Gastroesophageal sphincter (tissue), 4 donors: ENCODE data around the gene FCHO1. TPM values are rescaled to one million over a fixed set of nuclear protein-coding genes. Genes with fewer than 3 reads are reported as not detected.

Experiments used
- ATAC-seq: fragments of 150-250 bp; one replicate; pipeline ENCODE4 v1.9.1; 2016; ENCODE audit warnings: mild to moderate bottlenecking, moderate library complexity
- H3K27ac ChIP-seq, 4 donors: fragments of 200-600 bp; sonication (generic) in 3 of 4; 1 replicate in 3 of 4; 2 replicates in 1 of 4; pipeline ENCODE4 v1.5.1; 2016 to 2019
- H3K27me3 ChIP-seq: fragments of 200-600 bp; sonication (generic); one replicate; pipeline ENCODE4 v1.5.1; 2019
- H3K36me3 ChIP-seq, 2 donors: fragments of 200-600 bp; sonication (generic); one replicate each; pipeline ENCODE4 v1.5.1; 2019; ENCODE audit warnings: control low read depth in 1 of 2
- H3K4me1 ChIP-seq, 3 donors: fragments of 200-600 bp; sonication (generic); 1 replicate in 2 of 3; 2 replicates in 1 of 3; pipeline ENCODE4 v1.5.1; 2016 to 2019; ENCODE audit warnings: control low read depth in 2 of 3
- H3K4me3 ChIP-seq, 2 donors: fragments of 200-600 bp; sonication (generic); one replicate each; pipeline ENCODE4 v1.5.1; 2019; ENCODE audit warnings: mild to moderate bottlenecking in 1 of 2, moderate library complexity in 1 of 2
- H3K9me3 ChIP-seq, 3 donors: fragments of 200-600 bp; sonication (generic); one replicate each; pipeline ENCODE4 v1.5.1; 2017 to 2019; ENCODE audit warnings: control low read depth in 2 of 3
- EP300 ChIP-seq: sonication (generic); formaldehyde crosslinking; IDR thresholded peaks from one replicate; pipeline ENCODE4 v1.6.1; 2017; ENCODE audit warnings: antibody characterized with exemption, mild to moderate bottlenecking
- POLR2A ChIP-seq, 2 donors: fragments of 450-650 bp; IDR thresholded peaks; one replicate each; pipeline ENCODE4 v1.6.1; 2017; ENCODE audit warnings: antibody characterized with exemption in 2 of 2, mild to moderate bottlenecking in 2 of 2, moderate library complexity in 1 of 2
- POLR2AphosphoS5 ChIP-seq: sonication (generic); formaldehyde crosslinking; IDR thresholded peaks from one replicate; pipeline ENCODE4 v1.6.1; 2017; ENCODE audit warnings: antibody characterized with exemption
- WGBS, 2 donors: methylation state at CpG; one replicate each; pipeline ENCODE4 v1.1.5; 2018; ENCODE audit warnings: low coverage in 1 of 2; 5-methylcytosine and 5-hydroxymethylcytosine counted together
- total RNA-seq, 4 donors: library from RNA; depleted of rRNA; stranded (reverse); fragments of >200 nt; gene quantifications; one replicate each; pipeline ENCODE4 v1.1.0, GENCODE V29; 2016
- TF ChIP-seq, protein P1 (sequence below), 4 experiments: fragments of 200-600 bp in 2 of 4; fragments of 450-650 bp in 2 of 4; sonication (generic) in 1 of 4; IDR thresholded peaks; one replicate each; pipeline ENCODE4 v1.5.1; 2017 to 2019; ENCODE audit warnings: antibody characterized with exemption in 4 of 4, mild to moderate bottlenecking in 2 of 4, moderate library complexity in 2 of 4

The FCHO1 gene
- total RNA-seq, 4 donors from 2014 or later = 1.1 to 4.1 (median 3.2) TPM

DNA sequence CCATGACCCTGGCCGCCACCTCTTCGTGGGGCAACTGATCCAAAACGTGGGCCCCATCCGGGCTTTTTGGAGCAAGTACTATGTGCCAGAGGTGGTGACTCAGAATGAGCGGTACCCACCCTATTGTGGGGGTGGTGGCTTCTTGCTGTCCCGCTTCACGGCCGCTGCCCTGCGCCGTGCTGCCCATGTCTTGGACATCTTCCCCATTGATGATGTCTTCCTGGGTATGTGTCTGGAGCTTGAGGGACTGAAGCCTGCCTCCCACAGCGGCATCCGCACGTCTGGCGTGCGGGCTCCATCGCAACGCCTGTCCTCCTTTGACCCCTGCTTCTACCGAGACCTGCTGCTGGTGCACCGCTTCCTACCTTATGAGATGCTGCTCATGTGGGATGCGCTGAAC lies 60.4 kb downstream of the FCHO1 start:
- Histone ChIP-seq H3K27me3 (peaks cover 80% of the 10 kb centered on the region), H3K4me1 (no peaks in the 10 kb centered on the region), H3K27ac (no peak overlapping the region), H3K9me3 (peaks cover 0 to 15% (median 0%) of the 10 kb centered on the region in 3 donors), H3K36me3 (no peaks in the 10 kb centered on the region), H3K4me3 (no peak overlapping the region)
- ATAC-seq = no peak
- TF ChIP-seq POLR2A (IDR thresholded peaks at IDR 0.05) (no peak), POLR2AphosphoS5 (no peak), EP300 (no peak)
- TF ChIP-seq, protein P1, sequence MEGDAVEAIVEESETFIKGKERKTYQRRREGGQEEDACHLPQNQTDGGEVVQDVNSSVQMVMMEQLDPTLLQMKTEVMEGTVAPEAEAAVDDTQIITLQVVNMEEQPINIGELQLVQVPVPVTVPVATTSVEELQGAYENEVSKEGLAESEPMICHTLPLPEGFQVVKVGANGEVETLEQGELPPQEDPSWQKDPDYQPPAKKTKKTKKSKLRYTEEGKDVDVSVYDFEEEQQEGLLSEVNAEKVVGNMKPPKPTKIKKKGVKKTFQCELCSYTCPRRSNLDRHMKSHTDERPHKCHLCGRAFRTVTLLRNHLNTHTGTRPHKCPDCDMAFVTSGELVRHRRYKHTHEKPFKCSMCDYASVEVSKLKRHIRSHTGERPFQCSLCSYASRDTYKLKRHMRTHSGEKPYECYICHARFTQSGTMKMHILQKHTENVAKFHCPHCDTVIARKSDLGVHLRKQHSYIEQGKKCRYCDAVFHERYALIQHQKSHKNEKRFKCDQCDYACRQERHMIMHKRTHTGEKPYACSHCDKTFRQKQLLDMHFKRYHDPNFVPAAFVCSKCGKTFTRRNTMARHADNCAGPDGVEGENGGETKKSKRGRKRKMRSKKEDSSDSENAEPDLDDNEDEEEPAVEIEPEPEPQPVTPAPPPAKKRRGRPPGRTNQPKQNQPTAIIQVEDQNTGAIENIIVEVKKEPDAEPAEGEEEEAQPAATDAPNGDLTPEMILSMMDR (IDR thresholded peaks at IDR 0.05) = no peak
- WGBS, 2 donors = 77% methylated on average over 7 of the region's 20 CpGs; no CpG with 5 or more reads in 1 of the 2 donors

DNA sequence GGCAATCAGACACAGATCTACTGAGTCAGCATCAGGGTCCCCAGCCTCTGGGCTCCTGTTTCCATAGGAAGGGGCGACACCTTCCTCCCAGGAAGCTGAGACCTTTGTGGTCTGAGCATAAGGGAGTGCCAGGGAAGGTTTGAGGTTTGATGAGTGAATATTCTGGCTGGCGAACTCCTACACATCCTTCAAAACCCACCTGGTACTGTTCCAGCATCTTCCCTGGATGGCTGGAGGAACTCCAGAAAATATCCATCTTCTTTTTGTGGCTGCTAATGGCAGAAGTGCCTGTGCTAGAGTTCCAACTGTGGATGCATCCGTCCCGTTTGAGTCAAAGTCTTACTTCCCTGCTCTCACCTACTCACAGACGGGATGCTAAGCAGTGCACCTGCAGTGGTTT lies 60.8 kb downstream of the FCHO1 start:
- no peak for ATAC-seq

DNA sequence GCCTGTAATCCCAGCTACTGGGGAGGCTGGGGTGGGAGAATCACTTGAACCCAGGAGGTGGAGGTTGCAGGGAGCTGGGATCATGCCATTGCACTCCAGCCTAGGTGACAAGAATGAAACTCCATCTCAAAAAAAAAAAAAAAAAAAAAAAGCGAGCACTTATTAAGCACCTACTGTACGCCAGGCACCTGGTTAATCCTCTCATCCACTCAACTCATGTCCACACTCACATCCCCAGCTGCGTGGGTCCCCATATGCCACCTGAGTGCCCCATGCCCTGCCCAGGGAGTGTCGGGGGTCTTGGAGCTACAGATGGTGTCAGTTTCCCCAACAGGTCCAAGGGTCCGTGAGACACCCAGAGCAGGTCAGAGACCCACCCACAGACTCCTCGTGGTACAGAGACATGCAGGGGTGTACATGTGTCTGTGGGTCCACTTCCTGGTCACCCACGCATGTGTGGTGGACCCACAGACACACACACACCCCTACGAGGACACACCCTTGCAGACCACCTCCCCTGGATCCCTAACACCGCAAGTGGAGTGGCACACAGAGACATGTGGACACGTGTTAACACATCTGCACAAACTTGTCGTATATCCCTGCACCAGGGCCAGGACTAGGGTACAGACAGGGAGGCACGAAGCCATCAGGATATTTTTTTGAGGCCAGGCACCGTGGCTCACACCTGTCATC lies 66.5 kb downstream of the FCHO1 start:
- no peak for ATAC-seq
- Histone ChIP-seq H3K4me3 (no peak overlapping the region), H3K27me3 (peaks cover 70% of the 10 kb centered on the region), H3K27ac (no peak overlapping the region), H3K9me3 (no peaks in the 10 kb centered on the region), H3K36me3 (no peaks in the 10 kb centered on the region), H3K4me1 (no peaks in the 10 kb centered on the region)
- WGBS, 2 donors = 84 to 92% methylated on average over 2 to 3 of the region's 13 CpGs
- TF ChIP-seq EP300 (no peak), POLR2A (IDR thresholded peaks at IDR 0.05) (no peak), POLR2AphosphoS5 (no peak)
- TF ChIP-seq, protein P1 (IDR thresholded peaks at IDR 0.05) = no peak

More for the DNA sequence above, 60.8 kb downstream of the FCHO1 start:
- 100% methylated on average over 1 of the region's 5 CpGs for WGBS, 2 donors
- no peak overlapping the region for H3K27ac ChIP-seq
- H3K27me3 ChIP-seq = peaks cover 82% of the 10 kb centered on the region
- H3K9me3 ChIP-seq = peaks cover 0 to 15% (median 0%) of the 10 kb centered on the region in 3 donors
- H3K36me3 ChIP-seq = no peaks in the 10 kb centered on the region
- no peak overlapping the region for H3K4me3 ChIP-seq
- TF ChIP-seq, protein P1 (IDR thresholded peaks at IDR 0.05) = no peak
- no peak for TF ChIP-seq POLR2AphosphoS5
- no peak for TF ChIP-seq POLR2A (IDR thresholded peaks at IDR 0.05)
- no peaks in the 10 kb centered on the region for H3K4me1 ChIP-seq

DNA sequence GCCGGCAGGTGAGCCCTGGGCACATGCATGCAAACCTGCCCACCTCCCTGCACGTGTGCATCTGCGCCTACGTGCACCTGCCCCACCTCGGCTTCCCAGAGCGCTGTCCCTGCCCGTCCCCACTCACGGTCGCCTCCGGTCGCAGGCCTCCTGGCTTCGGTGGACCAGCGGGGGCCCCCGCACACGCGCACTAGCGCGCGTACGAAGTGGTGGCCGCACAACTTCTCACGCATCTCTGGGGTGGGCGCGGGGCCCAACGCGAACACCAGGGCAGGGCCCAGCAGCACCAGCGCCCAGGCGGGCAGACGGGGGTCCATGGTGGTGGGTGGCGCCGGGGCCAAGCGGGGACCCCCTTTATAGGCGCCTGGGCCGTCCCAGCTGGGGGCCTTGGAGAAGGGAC lies 69.9 kb downstream of the FCHO1 start, which contains the start of gene INSL3:
INSL3 (minus strand) TSS at position 330 of the 400 bp plus-strand sequence; CDS start at position 317, 13 bp downstream.
- no peak within 1 kb of the TSS for H3K27ac ChIP-seq
- ATAC-seq = no peak
- H3K27me3 ChIP-seq = peaks cover 71% of the 10 kb centered on the region
- H3K4me1 ChIP-seq = no peaks in the 10 kb centered on the region
- no peaks in the 10 kb centered on the region for H3K9me3 ChIP-seq
- 53% methylated on average over 3 of the region's 34 CpGs; no CpG with 5 or more reads in 1 of the 2 donors for WGBS, 2 donors
- TF ChIP-seq, protein P1 (IDR thresholded peaks at IDR 0.05) = no peak
- TF ChIP-seq POLR2A (IDR thresholded peaks at IDR 0.05) (no peak), POLR2AphosphoS5 (no peak), EP300 (no peak)
- no peak within 1 kb of the TSS for H3K4me3 ChIP-seq
- no peaks in the 10 kb centered on the region for H3K36me3 ChIP-seq

DNA sequence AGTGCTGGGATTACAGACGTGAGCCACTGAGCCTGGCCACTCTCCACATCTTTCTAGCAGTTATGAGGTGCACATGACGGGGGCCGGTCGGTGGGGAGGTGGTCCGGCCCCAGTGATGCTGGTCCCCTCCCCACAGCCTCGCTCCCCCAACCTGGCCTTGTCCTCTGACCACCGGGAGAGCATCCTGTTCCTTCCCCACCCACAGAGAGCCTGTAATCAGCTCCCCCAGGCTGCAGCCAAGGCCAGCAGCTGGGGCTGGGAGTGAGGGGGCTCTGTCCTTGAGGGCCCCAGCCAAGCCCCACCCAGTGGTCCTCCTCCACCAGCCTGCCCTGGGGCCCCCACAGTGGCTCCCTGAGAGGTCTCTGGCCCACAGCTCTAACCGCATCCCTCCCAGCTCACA lies 73.1 kb downstream of the FCHO1 start:
- Histone ChIP-seq H3K27me3 (peaks cover 80% of the 10 kb centered on the region), H3K9me3 (no peaks in the 10 kb centered on the region), H3K4me3 (no peak overlapping the region), H3K4me1 (no peaks in the 10 kb centered on the region), H3K36me3 (no peaks in the 10 kb centered on the region), H3K27ac (no peak overlapping the region)
- no peak for ATAC-seq
- no peak for TF ChIP-seq POLR2AphosphoS5
- 72% methylated on average over 4 of the region's 8 CpGs; no CpG with 5 or more reads in 1 of the 2 donors for WGBS, 2 donors
